ENCODE measurements around the gene EFCAB5.
A peak's percentile ranks its signal among the peaks of the same experiment; 100 is the strongest.
"Not testable (repeated sequence)": the region's sequence is repeated elsewhere in the genome, so short reads cannot be mapped to it uniquely, and the experiment has no call there.

Gene EFCAB5

DNA sequence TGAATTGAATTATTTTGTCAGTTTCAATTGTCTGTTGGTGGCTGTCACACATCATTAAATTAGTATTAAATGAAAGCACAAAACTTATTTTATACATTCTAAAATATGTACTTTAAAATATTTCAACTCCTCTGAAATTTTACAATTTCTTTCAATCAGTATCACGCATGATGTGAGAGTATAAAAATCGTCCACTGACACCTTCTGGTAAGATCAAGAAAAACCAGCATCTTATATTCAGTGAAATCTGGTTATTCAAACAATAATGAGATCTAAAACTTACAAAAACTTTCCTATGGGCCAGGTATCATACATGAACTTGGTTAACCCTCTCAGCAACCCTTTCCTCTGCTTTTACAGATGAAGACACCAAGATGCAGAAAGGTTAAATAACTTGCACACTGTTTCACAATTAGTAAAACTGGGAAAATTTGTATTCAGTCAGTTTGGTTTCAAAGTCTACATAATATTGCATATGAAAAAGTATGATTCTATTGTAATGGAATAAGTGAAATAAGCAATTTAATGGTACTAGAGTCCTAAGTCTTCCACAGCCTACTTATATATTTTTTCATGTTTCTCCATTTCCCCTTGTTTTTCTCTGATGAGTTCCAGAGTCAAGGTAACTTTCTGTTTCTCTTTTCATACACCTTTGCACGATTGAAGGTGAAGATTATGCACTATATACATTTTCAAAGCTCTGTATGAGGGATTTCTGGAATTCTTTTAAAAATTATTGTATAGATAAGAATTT lies 58.7 kb downstream of the EFCAB5 start:
- DNase-seq (ENCODE audit: extremely low spot score, insufficient read length, low read depth) (no peak), FAIRE-seq (no peak)

DNA sequence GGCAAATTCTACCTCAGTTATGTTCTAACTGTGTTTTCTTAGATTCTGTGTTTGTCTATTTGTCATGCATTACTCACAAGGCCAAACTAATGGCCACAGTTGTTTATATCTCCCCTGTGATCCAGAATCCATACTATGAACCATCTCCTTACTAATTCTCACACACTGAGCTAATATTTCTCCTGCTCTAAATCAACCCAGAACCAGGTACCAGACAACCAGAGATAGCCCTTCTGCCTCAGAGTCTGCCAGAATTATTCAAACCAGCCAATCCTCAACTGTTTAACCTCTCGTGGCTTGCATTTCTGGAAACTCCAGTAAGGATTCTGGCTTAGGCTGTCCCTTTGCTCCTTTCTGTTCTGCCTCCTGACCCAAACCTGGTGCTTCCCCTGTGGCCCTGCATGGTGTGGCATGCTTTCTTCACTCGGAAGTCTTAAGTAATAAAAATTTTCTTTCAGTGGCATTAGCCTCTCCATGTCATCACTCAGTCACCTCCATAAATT lies 59.4 kb downstream of the EFCAB5 start:
- FAIRE-seq = no peak
- DNase-seq (ENCODE audit: extremely low spot score, insufficient read length, low read depth) = no peak

DNA sequence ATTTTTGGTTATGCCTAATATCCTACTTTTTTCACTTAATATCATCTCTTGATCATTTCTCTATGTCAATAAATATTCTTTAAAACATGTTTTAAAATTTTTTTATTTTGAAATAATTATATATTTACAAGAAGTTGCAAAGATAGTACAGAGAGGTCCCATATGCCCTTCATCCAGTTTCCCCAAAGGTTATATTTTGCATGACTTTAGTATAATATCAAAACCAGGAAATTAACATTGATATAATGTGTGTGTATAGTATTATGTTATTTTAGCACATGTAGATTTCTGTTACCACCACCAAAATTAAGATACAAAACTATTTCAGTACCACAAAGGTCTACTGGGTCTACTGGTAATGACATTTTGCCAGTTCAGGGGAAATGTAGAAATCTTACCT lies 60.7 kb downstream of the EFCAB5 start:
- FAIRE-seq (no peak), DNase-seq (ENCODE audit: extremely low spot score, insufficient read length, low read depth) (no peak)

DNA sequence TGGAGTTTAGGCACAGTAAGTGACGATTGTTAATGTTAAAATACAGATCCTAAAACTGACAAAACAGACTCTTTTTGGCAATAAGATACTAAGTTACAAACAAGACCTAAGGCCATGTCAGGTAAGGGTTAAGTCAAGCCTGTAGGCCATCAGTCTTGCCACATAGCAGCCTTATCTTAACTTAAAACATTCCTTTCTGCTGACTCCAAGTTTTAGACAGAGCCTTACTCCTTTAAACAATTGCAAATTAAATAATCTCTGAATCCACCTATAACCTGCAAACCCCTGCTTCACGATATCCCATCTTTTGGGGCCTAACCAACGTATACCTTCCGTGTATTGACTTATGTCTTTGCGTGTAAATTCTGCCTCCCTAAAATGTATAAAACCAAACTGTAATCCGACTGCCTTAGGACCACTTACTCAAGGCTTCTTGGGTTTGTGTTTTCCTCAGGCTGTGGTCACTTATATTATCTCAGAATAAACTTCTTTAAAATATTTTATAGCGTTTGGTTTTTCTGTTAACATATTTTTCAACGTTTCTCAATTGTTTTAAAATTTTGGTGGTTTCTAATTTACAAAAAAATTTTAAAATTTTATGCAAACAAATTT lies 64.4 kb downstream of the EFCAB5 start:
- DNase-seq (ENCODE audit: extremely low spot score, insufficient read length, low read depth) = no peak
- no peak for FAIRE-seq

DNA sequence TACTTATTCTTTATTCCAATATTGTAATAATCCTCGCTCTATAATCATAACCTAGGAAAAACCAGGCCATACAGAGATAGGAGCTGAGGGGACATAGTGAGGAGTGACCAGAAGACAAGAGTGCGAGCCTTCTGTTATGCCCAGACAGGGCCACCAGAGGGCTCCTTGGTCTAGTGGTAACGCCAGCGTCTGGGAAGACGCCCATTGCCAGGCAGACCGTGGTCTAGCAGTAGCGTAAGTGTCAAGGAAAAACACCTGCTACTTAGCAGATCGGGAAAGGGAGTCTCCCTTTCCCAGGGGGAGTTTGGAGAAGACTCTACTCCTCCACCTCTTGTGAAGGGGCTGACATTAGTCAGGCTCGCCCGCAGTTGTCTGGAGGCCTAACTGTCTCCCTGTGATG lies 70.5 kb downstream of the EFCAB5 start:
- not testable (repeated sequence) for DNase-seq (ENCODE audit: extremely low spot score, insufficient read length, low read depth); FAIRE-seq

DNA sequence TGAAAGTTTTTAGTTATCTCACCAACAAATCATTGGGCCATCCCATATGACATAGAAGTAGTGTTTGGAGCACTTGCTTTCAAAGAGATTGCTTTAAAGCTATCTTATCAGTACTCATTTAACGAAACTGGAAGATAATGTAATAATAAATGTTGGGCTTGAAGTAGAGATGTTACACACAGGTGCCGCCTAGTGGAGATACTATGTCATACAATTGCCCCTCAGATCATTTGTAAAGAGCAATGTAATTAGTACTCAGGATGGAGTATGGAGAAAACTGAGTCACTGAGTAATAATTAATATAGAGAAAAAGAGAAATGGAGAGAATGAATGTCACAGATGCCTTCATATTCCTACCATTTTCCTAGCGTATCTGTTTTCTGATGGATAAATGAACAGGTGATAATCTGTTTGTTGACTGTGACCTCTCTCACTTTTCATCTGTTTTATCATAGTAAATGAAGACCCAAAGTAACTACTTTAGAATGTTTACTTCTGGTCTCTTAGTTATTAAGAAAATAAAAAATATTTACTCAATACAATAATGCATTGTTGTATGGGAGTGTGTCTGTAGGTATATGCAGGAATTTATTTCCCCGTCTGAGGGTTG lies 80.4 kb downstream of the EFCAB5 start:
- peak; percentile 80 for FAIRE-seq

DNA sequence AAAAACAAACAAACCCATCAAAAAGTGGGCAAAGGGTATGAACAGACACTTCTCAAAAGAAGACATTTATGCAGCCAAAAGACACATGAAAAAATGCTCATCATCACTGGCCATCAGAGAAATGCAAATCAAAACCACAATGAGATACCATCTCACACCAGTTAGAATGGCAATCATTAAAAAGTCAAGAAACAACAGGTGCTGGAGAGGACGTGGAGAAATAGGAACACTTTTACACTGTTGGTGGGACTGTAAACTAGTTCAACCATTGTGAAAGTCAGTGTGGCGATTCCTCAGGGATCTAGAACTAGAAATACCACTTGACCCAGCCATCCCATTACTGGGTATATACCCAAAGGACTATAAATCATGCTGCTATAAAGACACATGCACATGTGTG lies 83.9 kb downstream of the EFCAB5 start:
- FAIRE-seq = not testable (repeated sequence)

More for the DNA sequence above, 80.4 kb downstream of the EFCAB5 start:
- peak; percentile 14 for DNase-seq (ENCODE audit: extremely low spot score, insufficient read length, low read depth)

DNA sequence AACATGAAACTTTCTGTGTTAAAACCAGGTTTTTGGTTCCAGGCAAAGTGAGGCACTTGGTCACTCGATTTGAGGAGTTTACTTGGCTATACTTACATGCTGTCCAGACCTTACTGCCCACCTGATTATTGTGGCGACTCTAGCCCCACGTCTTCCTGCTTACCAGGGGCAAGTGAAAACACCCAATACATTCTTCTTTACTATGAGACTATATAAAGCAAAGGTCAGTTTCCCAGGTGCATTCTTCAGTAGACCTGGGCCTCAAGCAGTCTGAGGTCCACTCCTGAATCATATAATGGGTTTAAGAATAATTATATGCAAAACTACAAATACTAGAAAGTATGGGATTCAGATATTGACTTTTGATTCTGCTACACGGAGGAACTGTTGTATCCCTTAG lies 86.2 kb downstream of the EFCAB5 start:
- DNase-seq (ENCODE audit: extremely low spot score, insufficient read length, low read depth) (no peak), FAIRE-seq (no peak)

More for the DNA sequence above, 83.9 kb downstream of the EFCAB5 start:
- DNase-seq (ENCODE audit: extremely low spot score, insufficient read length, low read depth) = not testable (repeated sequence)

DNA sequence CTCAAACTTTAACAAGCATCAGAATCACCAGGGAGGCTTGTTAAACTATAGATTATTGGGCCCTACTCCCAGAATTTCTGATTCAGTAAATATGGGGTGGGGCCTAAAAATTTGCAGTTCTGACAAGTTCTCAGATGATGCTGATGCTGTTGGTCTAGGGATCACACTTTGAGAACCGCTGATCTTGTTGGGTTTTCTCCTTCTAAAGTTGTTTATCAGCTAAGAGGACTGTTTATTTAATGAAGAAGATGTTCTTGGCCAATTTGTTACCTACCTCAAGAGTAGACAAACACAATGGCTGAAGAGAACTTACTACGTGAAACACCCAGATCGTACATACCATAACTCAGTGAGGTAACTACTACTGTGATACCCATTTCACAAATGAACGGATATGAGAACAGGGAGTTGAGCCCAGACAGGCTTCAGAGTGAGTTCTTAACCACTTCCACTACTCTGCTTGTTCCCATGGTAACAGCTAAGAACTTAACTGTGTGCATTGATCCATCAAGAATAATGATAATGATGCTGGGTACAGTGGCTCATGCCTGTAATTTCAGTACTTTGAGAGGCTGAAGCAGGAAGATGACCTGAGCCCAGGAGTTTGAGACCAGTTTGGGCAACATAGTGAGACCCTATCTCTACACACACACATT lies 89.9 kb downstream of the EFCAB5 start:
- no peak for DNase-seq (ENCODE audit: extremely low spot score, insufficient read length, low read depth)
- FAIRE-seq = peak; percentile 74

DNA sequence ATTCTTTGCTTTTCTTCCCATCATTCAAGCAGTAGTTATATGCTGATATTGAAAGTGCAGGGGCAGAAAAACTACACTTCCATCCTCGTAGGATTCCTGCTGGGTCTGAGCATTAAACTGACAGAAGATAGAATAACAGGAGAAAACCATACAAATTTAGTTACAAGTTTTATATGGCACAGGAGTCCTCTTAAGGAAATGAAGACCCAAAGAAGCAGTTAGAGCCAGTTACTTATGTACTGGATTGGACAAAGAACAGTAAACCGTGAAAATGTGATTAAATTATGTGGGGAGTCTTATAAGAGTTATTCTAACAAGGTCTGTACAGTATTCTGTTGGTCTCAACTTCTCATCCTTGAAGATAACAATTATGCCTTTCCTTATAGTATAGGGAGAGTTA lies 93.9 kb downstream of the EFCAB5 start:
- peak; percentile 52 for FAIRE-seq
- no peak for DNase-seq (ENCODE audit: extremely low spot score, insufficient read length, low read depth)

DNA sequence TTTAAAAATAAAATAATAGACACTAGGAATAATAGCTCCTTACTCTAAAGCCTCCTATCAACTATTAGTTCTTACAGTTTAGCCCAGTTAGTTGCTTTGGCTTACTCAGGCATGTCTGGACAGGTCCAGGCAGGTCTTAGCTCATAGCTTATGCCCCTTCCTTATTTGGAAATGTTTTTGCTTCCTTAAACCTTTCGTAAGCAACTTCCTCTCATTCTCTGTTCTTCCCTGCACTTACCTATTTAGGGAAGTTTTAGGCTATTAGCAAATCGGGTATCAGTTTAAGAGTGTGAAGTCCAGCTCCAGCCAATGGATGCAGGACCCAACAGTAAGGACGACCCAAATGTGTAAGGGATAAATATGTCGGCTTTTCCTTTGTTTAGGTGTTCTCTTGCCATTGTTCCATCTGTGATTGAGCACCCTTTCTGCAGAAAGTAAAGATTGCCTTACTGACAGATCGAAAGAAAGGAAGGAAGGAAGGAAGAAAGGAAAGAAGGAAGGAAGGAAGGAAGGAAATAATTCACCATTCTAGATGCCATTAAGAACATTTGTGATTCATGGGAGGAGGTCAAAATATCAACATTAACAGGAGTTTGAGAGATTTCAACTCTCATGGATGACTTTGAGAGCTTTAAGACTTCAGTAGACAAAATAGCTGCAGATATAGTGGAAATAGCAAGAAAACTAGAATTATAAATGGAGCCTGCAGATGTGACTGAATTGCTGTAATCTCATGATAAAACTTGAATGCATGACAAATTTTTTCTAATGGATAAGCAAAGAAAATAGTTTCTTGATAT lies 99.5 kb downstream of the EFCAB5 start:
- FAIRE-seq = peak; percentile 29
- DNase-seq (ENCODE audit: extremely low spot score, insufficient read length, low read depth) = not testable (repeated sequence)

DNA sequence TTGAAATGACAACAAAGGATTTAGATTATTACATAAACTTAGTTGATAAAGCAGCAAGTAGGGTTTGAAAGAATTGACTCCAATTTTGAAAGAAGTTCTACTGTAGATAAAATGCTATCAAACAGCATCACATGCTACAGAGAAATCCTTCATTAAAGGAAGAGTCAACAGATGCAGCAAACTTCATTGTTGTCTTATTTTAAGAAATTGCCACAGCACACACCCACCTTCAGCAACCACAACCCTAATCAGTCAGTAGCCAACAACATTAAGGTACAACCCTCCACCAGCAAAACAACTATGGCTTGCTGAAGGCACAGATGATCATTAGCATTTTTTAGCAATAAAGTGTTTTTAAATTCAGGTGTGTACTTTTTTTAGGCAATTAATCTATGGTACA lies 100.1 kb downstream of the EFCAB5 start:
- no peak for FAIRE-seq
- no peak for DNase-seq (ENCODE audit: extremely low spot score, insufficient read length, low read depth)

DNA sequence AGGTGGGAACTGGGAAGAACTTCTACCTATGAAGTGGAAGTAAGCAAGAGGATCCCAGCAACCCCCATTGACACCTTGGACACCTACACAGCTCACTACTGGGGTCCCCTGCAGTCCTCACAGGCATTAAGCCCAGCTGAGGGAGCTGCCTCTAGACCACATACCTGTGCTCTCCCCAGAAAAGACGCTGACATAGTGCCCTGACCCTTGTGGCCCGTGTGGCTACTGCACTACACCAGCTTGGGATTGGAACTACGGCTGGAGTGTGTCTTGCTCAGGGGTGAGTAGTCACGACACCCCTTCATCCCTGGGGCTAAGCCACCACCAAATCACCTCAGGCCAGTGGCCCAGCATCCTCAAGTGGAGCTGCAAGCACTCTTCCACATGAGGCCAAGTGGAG lies 120.9 kb downstream of the EFCAB5 start:
- DNase-seq (ENCODE audit: extremely low spot score, insufficient read length, low read depth) (no peak), FAIRE-seq (no peak)

DNA sequence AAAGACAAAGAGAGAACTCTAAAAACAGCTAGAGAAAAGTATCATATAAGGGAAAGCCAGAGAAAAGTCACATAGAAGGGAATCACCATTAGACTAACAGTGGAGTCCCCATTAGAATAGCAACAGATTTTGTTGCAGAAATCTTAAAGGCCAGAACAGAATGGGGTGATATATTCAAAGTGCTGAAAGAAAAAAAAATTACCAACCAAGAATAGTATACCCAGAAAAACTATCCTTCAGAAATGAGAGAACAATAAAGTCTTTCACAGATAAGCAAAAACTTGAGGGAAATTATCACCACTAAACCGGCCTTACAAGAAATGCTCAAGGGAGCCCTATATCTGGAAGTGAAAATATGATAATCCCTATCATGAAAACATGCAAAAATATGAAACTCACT lies 123.3 kb downstream of the EFCAB5 start:
- no peak for FAIRE-seq
- DNase-seq (ENCODE audit: extremely low spot score, insufficient read length, low read depth) = no peak

DNA sequence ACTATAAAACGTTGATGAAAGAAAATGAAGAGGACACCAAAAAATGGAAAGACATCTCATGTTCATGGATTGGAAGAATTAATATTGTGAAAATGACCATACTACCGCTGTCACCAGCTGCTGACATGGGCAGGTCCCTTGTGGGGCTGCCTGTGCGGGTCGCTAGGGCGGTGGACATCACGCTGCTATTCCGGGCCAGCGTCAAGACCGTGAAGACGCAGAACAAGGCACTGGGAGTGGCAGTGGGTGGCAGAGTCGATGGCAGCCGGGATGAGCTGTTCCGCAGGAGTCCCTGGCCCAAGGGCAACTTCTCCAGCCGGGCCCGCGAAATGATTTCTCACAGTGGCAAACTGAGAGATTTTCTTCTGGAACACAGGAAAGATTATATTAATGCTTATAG lies 127.0 kb downstream of the EFCAB5 start:
- no peak for FAIRE-seq
- no peak for DNase-seq (ENCODE audit: extremely low spot score, insufficient read length, low read depth)

DNA sequence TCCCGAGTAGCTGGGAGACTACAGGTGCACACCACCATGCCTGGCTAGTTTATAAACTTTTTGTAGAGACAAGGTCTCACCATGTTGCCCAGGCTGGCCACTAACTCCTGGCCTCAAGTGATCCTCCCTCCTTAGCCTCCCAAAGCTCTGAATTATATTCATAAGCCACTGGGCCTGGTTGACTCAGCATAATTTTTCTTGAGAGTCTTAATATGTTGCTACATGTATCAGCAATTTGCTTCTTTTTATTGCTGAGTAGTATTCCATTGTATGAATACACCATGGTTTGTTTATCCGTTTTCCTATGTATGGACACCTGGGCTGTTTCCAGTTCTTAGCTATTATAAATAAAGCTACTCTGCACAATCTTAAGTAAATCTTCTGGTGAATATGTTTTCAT lies 132.8 kb downstream of the EFCAB5 start:
- FAIRE-seq = no peak

DNA sequence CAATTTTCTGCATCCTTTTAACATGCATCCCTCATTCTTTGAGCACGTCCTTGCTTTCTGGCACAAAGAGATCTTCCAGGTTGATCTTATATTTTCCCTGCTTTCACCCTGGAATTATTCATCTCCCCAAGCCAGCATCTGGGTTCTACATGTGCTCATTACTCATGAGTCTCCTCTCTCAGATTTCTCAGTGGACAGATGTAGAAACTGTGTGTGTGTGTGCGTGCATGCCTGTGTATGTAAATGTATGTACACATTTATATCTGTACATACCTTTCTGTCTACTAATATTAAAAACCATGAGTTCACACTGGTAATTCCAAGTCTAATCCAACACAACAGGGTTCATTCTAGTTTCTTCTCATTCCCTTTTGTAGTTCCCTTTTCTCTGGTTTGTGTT lies 133.3 kb downstream of the EFCAB5 start:
- no peak for DNase-seq (ENCODE audit: extremely low spot score, insufficient read length, low read depth)

More for the DNA sequence above, 132.8 kb downstream of the EFCAB5 start:
- no peak for DNase-seq (ENCODE audit: extremely low spot score, insufficient read length, low read depth)

DNA sequence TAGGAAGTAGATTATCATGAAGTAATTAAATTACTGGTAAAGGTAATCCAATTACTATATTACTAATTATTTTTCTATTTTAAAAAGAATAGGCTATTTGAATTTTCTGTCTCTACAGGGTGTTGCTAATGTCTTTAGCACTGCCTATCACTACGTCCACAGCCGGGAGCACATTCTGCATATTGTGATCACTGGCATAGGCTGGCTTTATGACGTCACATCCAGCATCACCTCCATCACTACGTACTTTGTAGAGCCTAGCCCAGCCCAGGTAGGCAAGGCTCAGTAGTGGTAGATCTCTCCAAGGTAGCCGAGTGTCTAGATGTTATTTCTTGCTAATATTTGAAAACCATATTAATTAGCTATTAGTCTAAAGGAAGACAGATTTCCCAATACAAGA lies 141.3 kb downstream of the EFCAB5 start:
- no peak for FAIRE-seq
- DNase-seq (ENCODE audit: extremely low spot score, insufficient read length, low read depth) = no peak

More for the DNA sequence above, 133.3 kb downstream of the EFCAB5 start:
- FAIRE-seq = no peak

DNA sequence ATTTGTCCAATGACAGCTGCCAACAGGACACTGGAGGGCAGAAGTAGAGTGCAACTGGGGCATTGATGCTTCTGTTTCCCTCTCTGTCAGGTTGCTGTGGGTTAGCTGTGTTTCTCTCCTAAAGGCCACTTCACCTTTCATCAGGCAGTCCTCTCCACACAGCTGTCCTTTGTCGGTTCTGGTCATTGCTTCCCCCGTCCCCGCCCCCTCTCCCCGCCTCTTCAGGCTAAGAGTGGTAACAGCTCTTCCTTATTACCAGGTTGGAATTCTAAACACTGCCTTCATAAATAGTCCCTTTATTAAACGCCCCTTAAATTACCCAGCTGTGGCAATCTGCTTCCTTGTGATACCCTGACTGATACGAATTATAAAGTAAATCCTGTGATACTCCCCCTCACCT lies 143.4 kb downstream of the EFCAB5 start:
- no peak for DNase-seq (ENCODE audit: extremely low spot score, insufficient read length, low read depth)
- no peak for FAIRE-seq

DNA sequence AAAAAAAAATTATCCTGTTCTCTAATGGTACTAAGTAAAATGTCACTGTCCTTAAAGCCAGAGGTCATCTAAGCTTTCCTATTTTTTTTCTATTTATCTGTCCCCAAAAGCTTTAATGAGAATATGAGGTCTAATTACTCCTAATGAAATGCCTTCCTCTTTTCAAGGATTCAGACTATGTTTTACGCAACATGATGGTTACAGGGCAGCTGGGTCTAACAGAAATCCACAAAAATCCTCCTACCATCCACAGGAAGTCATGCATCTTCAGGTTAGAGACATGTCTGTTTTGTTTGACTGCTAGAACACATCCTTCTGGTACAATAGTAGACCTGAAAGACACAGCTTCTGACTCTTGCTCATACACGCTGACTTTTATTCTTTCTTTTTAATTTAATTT lies 145.5 kb downstream of the EFCAB5 start:
- FAIRE-seq (no peak), DNase-seq (ENCODE audit: extremely low spot score, insufficient read length, low read depth) (no peak)
